Measurements from ENCODE around the gene PRMT7. TPM values are rescaled to one million over a fixed set of nuclear protein-coding genes. Genes with fewer than 3 reads are reported as not detected.

The PRMT7 gene
- polyA plus RNA-seq, 1 donor from 2014 or later: 203 TPM

- Histone ChIP-seq H3K27ac (ENCODE audit: low read length) (no peak overlapping the region), H3K4me3 (ENCODE audit: low read length) (no peak overlapping the region), H3K9me2 (ENCODE audit: insufficient read depth, low read length) (no peaks in the 10 kb centered on the region), H3K79me2 (replicated peaks; ENCODE audit: insufficient read depth, low read length) (no peaks in the 10 kb centered on the region), H3F3A (ENCODE audit: insufficient read depth, low read length, poor library complexity, severe bottlenecking) (no peaks in the 10 kb centered on the region), H2AFZ (ENCODE audit: low read depth, low read length) (no peak overlapping the region), H3K9me3 (ENCODE audit: low read length) (no peaks in the 10 kb centered on the region), H3K4me2 (ENCODE audit: low read length) (no peak overlapping the region), H3K36me3 (ENCODE audit: insufficient read depth, low read length) (no peaks in the 10 kb centered on the region), H3K9ac (ENCODE audit: low read length) (no peak overlapping the region), H4K20me1 (ENCODE audit: insufficient read depth) (no peaks in the 10 kb centered on the region), H3K27me3 (ENCODE audit: insufficient read depth, low read depth, low read length) (no peaks in the 10 kb centered on the region)
- TF ChIP-seq TAF1 (IDR thresholded peaks at IDR 0.05; ENCODE audit: low read depth) (no peak), MXI1 (conservative IDR thresholded peaks at IDR 0.05; ENCODE audit: poor library complexity, severe bottlenecking) (no peak), EZH2 (IDR thresholded peaks at IDR 0.05; ENCODE audit: borderline replicate concordance, insufficient read depth, low read length, poor library complexity, severe bottlenecking) (no peak), SMC3 (conservative IDR thresholded peaks at IDR 0.05; ENCODE audit: poor library complexity) (no peak), EP300 (conservative IDR thresholded peaks at IDR 0.05; ENCODE audit: poor library complexity, severe bottlenecking) (no peak), REST (IDR thresholded peaks at IDR 0.05; ENCODE audit: borderline replicate concordance) (no peak), RAD21 (conservative IDR thresholded peaks at IDR 0.05) (no peak), POLR2AphosphoS5 (IDR thresholded peaks at IDR 0.05) (no peak)
Observed at GRCh38 chr16:68379472-68380347, 68.9 kb downstream of the PRMT7 start.

GRCh38 chr16:68380348-68380670, 69.5 kb downstream of the PRMT7 start:
- Histone ChIP-seq H3K9me2 (ENCODE audit: insufficient read depth, low read length) (no peaks in the 10 kb centered on the region), H3K36me3 (ENCODE audit: insufficient read depth, low read length) (no peaks in the 10 kb centered on the region), H3K27me3 (ENCODE audit: insufficient read depth, low read depth, low read length) (no peaks in the 10 kb centered on the region), H3K4me2 (ENCODE audit: low read length) (no peak overlapping the region), H3K4me3 (ENCODE audit: low read length) (no peak overlapping the region), H3K27ac (ENCODE audit: low read length) (no peak overlapping the region), H3K9me3 (ENCODE audit: low read length) (no peaks in the 10 kb centered on the region), H4K20me1 (ENCODE audit: insufficient read depth) (no peaks in the 10 kb centered on the region), H3K79me2 (replicated peaks; ENCODE audit: insufficient read depth, low read length) (no peaks in the 10 kb centered on the region), H2AFZ (ENCODE audit: low read depth, low read length) (no peak overlapping the region), H3K9ac (ENCODE audit: low read length) (no peak overlapping the region), H3F3A (ENCODE audit: insufficient read depth, low read length, poor library complexity, severe bottlenecking) (no peaks in the 10 kb centered on the region)
- TF ChIP-seq EP300 (conservative IDR thresholded peaks at IDR 0.05; ENCODE audit: poor library complexity, severe bottlenecking) (no peak), TAF1 (IDR thresholded peaks at IDR 0.05; ENCODE audit: low read depth) (no peak), MXI1 (conservative IDR thresholded peaks at IDR 0.05; ENCODE audit: poor library complexity, severe bottlenecking) (no peak), RAD21 (conservative IDR thresholded peaks at IDR 0.05) (no peak), SMC3 (conservative IDR thresholded peaks at IDR 0.05; ENCODE audit: poor library complexity) (no peak), POLR2AphosphoS5 (IDR thresholded peaks at IDR 0.05) (no peak), REST (IDR thresholded peaks at IDR 0.05; ENCODE audit: borderline replicate concordance) (no peak), CTCF (IDR thresholded peaks at IDR 0.05; ENCODE audit: poor library complexity, severe bottlenecking) (no peak), EZH2 (IDR thresholded peaks at IDR 0.05; ENCODE audit: borderline replicate concordance, insufficient read depth, low read length, poor library complexity, severe bottlenecking) (no peak)
